ENCODE results near the gene LSM2. TPM values are rescaled to one million over a fixed set of nuclear protein-coding genes. Genes with fewer than 3 reads are reported as not detected.
"Not testable (repeated sequence)": the region's sequence is repeated elsewhere in the genome, so short reads cannot be mapped to it uniquely, and the experiment has no call there.

LSM2 gene
- 10 to 100 TPM in 5 of 6 donors, 1 to 10 TPM in 1; 5.0 to 44.9 (median 20.9) TPM for total RNA-seq

DNA sequence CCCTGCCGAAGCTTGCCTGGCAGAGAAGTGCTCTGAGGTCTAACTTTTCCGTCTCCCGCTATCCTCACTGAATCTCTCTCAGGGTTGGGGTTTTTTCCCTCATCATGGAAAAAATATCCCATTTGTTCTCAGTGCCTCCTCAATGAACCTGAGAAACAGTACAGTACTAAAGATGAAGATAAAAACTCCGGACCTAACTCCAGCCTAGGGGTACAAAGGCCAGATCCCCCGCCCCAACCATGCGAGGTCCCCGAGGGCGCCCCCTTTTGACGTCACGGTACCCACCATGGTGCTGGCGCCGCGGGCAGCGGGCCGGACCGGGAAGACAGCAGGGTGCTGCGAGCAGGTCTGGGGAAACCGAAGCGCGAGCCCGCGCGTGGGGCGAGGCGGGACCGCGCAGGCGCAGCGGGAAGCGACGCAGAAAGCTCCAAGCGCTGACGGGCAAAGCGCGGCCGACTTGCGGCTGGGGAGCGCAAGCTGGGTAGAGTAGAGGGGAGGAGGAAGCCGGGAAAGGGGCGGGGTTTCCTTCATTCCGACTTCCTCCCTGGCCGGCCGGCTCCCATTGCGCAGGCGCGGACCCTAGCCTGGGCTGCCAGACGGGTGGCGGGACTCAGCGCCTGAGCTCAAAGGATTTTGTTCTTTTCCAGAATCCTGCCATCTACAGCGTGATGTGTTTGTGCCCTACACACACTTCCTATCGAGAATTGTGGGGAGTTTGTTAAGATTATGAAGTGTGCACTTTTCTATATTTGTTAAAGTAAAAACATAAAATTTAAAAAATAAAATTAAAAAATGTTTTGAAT, at the start of gene LSM2:
Gene LSM2, minus strand, starts transcription at position 497 of the 803 bp plus-strand sequence. Its CDS starts 209 bp downstream, at position 288.
- ATAC-seq (ENCODE audit: low FRiP score in 2 of 2) (peak; percentile 98 to 100), DNase-seq (peak; percentile 99)
- H3K4me3 ChIP-seq, result peak within 1 kb of the TSS; percentile 50 to 66 (median 58)
- peaks cover 0 to 15% (median 7%) of the 10 kb centered on the region in 4 donors for H3K36me3 ChIP-seq
- no peaks in the 10 kb centered on the region for H3K9me3 ChIP-seq
- TF ChIP-seq EP300 (IDR thresholded peaks at IDR 0.05) (peak in 1 of 4 donors; percentile 55), POLR2A (IDR thresholded peaks at IDR 0.05) (peak in 3 of 4 donors; percentile 43 to 87 (median 86)), POLR2AphosphoS5 (IDR thresholded peaks at IDR 0.05) (peak; percentile 90 to 97)
- TF ChIP-seq, protein P1, sequence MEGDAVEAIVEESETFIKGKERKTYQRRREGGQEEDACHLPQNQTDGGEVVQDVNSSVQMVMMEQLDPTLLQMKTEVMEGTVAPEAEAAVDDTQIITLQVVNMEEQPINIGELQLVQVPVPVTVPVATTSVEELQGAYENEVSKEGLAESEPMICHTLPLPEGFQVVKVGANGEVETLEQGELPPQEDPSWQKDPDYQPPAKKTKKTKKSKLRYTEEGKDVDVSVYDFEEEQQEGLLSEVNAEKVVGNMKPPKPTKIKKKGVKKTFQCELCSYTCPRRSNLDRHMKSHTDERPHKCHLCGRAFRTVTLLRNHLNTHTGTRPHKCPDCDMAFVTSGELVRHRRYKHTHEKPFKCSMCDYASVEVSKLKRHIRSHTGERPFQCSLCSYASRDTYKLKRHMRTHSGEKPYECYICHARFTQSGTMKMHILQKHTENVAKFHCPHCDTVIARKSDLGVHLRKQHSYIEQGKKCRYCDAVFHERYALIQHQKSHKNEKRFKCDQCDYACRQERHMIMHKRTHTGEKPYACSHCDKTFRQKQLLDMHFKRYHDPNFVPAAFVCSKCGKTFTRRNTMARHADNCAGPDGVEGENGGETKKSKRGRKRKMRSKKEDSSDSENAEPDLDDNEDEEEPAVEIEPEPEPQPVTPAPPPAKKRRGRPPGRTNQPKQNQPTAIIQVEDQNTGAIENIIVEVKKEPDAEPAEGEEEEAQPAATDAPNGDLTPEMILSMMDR (IDR thresholded peaks at IDR 0.05), result peak in 3 of 6 experiments; percentile 31 to 49 (median 33)
- WGBS, 2 donors, result 0% methylated on average over 40 to 51 of the region's 51 CpGs
- H3K4me1 ChIP-seq, result peaks cover 13 to 15% (median 14%) of the 10 kb centered on the region in 4 donors
- no peaks in the 10 kb centered on the region for H3K27me3 ChIP-seq
- peak within 1 kb of the TSS; percentile 87 to 98 (median 92) for H3K27ac ChIP-seq

DNA sequence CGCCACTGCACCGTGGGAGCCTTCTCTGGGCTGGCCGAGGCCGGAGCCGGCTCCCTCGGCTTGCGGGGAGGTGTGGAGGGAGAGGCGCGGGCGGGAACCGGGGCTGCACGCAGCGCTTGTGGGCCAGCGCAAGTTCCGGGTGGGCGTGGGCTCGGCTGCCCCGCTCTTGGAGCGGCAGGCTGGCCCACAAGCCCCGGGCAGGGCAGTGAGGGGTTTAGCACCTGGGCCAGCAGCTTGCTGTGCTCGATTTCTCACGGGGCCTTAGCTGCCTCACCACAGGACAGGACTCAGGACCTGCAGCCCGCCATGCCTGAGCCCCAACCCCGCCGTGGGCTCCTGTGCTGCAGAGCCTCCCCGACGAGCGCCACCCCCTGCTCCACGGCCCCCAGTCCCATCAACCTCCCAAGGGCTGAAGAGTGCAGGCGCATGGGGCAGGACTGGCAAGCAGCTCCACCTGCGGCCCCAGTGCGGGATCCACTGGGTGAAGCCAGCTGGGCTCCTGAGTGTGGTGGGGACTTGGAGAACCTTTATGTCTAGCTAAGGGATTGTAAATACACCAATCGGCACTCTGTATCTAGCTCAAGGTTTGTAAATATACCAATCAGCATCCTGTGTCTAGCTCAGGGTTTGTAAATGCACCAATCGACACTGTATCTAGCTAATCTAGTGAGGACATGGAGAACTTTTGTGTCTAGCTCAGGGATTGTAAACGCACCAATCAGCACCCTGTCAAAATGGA, 45.4 kb upstream of the LSM2 start:
- H3K4me3 ChIP-seq; H3K4me1 ChIP-seq; H3K9me3 ChIP-seq; H3K27ac ChIP-seq; H3K36me3 ChIP-seq; DNase-seq; H3K27me3 ChIP-seq; ATAC-seq (ENCODE audit: low FRiP score in 2 of 2): not testable (repeated sequence)
- 87 to 88% methylated on average over 16 to 22 of the region's 35 CpGs for WGBS, 2 donors

DNA sequence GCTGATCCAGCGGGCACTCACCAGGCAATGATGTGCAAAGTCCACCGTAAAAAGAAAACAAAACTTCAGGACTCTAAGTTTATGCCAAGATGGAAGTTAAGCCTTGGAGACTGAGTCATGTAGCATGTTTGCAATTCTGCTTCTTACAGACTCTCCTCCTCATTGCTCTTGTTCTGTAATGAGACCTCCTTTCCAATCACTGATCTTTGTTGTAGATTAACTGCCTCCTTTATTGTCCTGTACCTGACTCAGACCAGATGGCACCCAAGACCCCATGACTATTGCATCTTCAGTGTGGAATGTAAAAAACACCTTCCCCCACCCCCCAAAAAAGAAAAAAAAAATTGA, 44.7 kb upstream of the LSM2 start:
- H3K27me3 ChIP-seq, result no peaks in the 10 kb centered on the region
- no peak for TF ChIP-seq POLR2AphosphoS5 (IDR thresholded peaks at IDR 0.05)
- no peak for TF ChIP-seq POLR2A (IDR thresholded peaks at IDR 0.05)
- TF ChIP-seq, protein P1 (IDR thresholded peaks at IDR 0.05), result no peak
- no peak for TF ChIP-seq EP300 (IDR thresholded peaks at IDR 0.05)
- 78 to 86% methylated on average over 2 of the region's 2 CpGs for WGBS, 2 donors
- H3K27ac ChIP-seq, result no peak overlapping the region
- no peak overlapping the region for H3K4me3 ChIP-seq
- no peaks in the 10 kb centered on the region for H3K36me3 ChIP-seq
- no peaks in the 10 kb centered on the region for H3K9me3 ChIP-seq
- no peaks in the 10 kb centered on the region for H3K4me1 ChIP-seq
- ATAC-seq (ENCODE audit: low FRiP score in 2 of 2) (no peak), DNase-seq (no peak)

DNA sequence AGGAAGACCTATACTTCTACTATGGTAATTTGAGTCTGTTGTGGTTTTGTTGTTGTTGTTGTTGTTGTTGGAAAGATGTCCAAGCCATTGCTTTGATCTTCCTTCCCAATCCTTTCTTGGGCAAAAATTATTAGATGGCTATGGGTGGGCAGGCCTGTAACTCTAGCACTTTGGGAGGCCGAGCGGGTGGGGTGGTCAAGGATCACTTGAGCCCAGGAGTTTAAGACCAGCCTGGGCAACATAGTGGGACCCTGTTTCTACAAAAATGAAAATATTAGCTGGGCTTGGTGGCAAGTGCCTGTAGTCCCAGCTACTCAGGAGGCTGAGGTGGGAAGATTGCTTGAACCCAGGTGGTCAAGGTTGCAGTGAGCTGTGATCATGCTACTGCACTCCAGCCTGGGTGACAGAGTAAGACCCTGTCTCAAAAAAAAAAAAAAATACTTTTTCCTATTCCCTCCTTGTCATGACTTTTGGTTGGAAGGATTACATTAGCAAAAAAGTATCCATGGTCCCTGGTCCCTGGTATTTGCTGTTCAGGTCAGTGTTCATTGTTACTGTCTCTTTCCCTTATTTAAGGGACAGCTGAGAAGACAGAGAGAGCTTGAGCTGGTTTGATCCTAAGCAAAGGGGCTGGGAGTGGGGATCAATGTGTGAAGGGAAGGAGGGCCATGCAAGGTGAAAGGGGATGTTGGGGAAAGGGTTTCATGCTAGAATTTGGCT, 44.2 kb upstream of the LSM2 start:
- no peak overlapping the region for H3K4me3 ChIP-seq
- DNase-seq (no peak), ATAC-seq (ENCODE audit: low FRiP score in 2 of 2) (no peak)
- no peaks in the 10 kb centered on the region for H3K4me1 ChIP-seq
- TF ChIP-seq EP300 (IDR thresholded peaks at IDR 0.05) (no peak), POLR2AphosphoS5 (IDR thresholded peaks at IDR 0.05) (no peak), POLR2A (IDR thresholded peaks at IDR 0.05) (no peak)
- TF ChIP-seq, protein P1 (IDR thresholded peaks at IDR 0.05), result no peak
- no peak overlapping the region for H3K27ac ChIP-seq
- H3K36me3 ChIP-seq, result no peaks in the 10 kb centered on the region
- 85 to 94% methylated on average over 2 of the region's 2 CpGs for WGBS, 2 donors
- H3K9me3 ChIP-seq, result no peaks in the 10 kb centered on the region
- no peaks in the 10 kb centered on the region for H3K27me3 ChIP-seq

Data from upper lobe of left lung (tissue), 6 donors.